ENCODE data around the gene ZNF580. TPM values are rescaled to one million over a fixed set of nuclear protein-coding genes. Genes with fewer than 3 reads are reported as not detected.

The ZNF580 gene
- total and polyA plus RNA-seq, 3 donors from 2014 or later = 21.7 to 38.0 (median 37.6) TPM

- Histone ChIP-seq H3K9me3 (no peaks in the 10 kb centered on the region), H3K4me1 (peaks cover 21% of the 10 kb centered on the region), H3K36me3 (ENCODE audit: low read depth, missing control alignments) (no peaks in the 10 kb centered on the region), H3K27me3 (no peaks in the 10 kb centered on the region), H3K27ac (no peak overlapping the region), H3K4me3 (no peak overlapping the region)
- 83 to 88% methylated on average over 12 of the region's 12 CpGs for WGBS, 2 donors
- DNase-seq = no peak
- no peak for TF ChIP-seq CTCF (IDR thresholded peaks at IDR 0.05)
- no peak for TF ChIP-seq POLR2A (IDR thresholded peaks at IDR 0.05)
- intact Hi-C loops (cut with DNase I; ENCODE audit: low total_unique reads) = no loop called here
Observed at GRCh38 chr19:55666343-55667005, 25.7 kb downstream of the ZNF580 start.

GRCh38 chr19:55667006-55667381 lies 26.2 kb downstream of the ZNF580 start:
- 86 to 100% methylated on average over 3 to 4 of the region's 4 CpGs for WGBS, 2 donors
- Histone ChIP-seq H3K4me3 (no peak overlapping the region), H3K27me3 (no peaks in the 10 kb centered on the region), H3K4me1 (peaks cover 23% of the 10 kb centered on the region), H3K36me3 (ENCODE audit: low read depth, missing control alignments) (no peaks in the 10 kb centered on the region), H3K9me3 (no peaks in the 10 kb centered on the region), H3K27ac (no peak overlapping the region)
- intact Hi-C loops (cut with DNase I; ENCODE audit: low total_unique reads) = no loop called here
- TF ChIP-seq CTCF (IDR thresholded peaks at IDR 0.05) (no peak), POLR2A (IDR thresholded peaks at IDR 0.05) (no peak)
- DNase-seq = no peak

- Histone ChIP-seq H3K36me3 (ENCODE audit: low read depth, missing control alignments) (no peaks in the 10 kb centered on the region), H3K27me3 (no peaks in the 10 kb centered on the region), H3K4me3 (no peak overlapping the region), H3K27ac (no peak overlapping the region), H3K9me3 (no peaks in the 10 kb centered on the region), H3K4me1 (peaks cover 20% of the 10 kb centered on the region)
- WGBS, 2 donors = 69 to 74% methylated on average over 9 to 12 of the region's 12 CpGs
- intact Hi-C loops (cut with DNase I; ENCODE audit: low total_unique reads) = no loop called here
- TF ChIP-seq POLR2A (IDR thresholded peaks at IDR 0.05) (no peak), CTCF (IDR thresholded peaks at IDR 0.05) (no peak)
- DNase-seq = no peak
Observed at GRCh38 chr19:55667511-55667910, 26.7 kb downstream of the ZNF580 start.

- H3K27me3 ChIP-seq = no peaks in the 10 kb centered on the region
- H3K4me3 ChIP-seq = no peak overlapping the region
- H3K36me3 ChIP-seq (ENCODE audit: low read depth, missing control alignments) = no peaks in the 10 kb centered on the region
- WGBS, 2 donors = 53 to 69% methylated on average over 3 to 11 of the region's 11 CpGs
- DNase-seq = no peak
- no peaks in the 10 kb centered on the region for H3K9me3 ChIP-seq
- TF ChIP-seq POLR2A (IDR thresholded peaks at IDR 0.05) = no peak
- TF ChIP-seq CTCF (IDR thresholded peaks at IDR 0.05) = no peak
- peaks cover 22% of the 10 kb centered on the region for H3K4me1 ChIP-seq
- no peak overlapping the region for H3K27ac ChIP-seq
- intact Hi-C loops (cut with DNase I; ENCODE audit: low total_unique reads) = no loop called here
Observed at GRCh38 chr19:55667958-55668357, 27.2 kb downstream of the ZNF580 start.
